GM18870 (cell line): ENCODE measurements around the gene PPP1R13B.

Experiments used
- ATAC-seq: cut with Tn5 transposase; IDR thresholded peaks from one replicate; pipeline ENCODE4 v1.9.1; 2021; ENCODE audit warnings: moderate library complexity; ENCODE audit not compliant: unreplicated experiment

PPP1R13B gene

DNA sequence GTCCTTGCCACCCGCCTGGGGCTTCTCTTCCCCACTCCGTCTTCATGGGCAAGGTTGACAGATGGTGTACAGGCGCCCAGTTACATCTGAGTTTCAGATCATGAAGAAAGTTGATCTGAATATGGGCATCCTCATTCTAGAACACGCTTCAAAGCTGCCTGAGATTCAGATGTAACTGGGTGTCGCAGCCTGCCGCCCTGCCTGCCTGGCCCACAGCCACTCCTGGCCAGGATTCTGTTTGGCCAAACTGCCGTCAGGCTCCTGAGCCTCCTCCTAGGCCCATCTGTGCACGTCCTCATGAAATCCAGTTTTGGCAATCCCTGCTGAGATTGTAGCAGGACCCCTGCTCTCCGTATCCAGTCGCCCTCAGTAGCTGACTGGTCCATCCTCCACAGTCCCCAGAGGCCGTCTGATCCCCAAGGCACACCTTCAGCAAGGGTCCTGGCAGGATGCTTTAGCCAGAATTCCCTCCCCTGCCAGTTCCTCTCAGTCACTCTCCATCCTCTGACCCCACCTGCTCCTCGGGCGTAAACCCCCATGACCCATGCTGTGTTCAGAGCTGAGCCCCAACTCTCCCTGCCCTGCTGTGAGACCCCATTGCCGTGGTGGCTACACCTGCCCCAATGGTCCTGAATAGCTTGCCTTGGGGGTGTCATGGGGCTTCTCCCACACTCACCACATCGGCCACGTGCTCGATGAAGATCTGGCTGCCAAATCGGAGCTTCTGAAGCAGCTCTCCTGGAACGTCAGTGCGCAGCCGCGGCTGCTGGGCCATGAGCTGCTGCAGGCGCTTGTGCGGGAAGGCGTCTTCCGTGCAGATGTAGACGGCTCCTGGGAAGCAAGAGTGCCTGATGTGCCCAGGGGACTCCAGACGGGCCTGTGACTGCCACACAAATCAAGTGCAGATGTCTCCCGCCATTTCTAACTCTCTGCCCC lies 144.6 kb downstream of the PPP1R13B start:
- ATAC-seq: no peak

DNA sequence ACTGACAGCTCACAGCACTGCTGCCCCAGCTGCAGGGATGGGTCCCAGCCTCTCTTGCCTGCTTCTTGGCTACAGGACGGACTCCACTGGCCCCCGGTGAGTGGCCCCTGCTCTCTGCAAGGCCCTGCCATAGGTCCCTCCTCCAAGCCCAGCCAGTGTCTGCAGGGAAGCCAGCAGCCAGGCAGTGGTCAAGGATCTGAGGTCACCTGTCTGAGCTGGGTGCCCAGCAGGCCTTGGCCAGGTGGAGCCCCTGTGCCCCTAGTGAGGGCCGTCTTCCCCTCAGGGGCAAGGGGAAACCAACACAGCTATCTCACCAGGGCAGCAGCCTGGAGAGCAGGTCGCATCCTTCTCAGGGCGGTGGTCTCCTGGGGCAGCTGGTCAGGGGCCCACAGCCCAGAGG lies 145.3 kb downstream of the PPP1R13B start:
- no peak for ATAC-seq

- no peak for ATAC-seq
These were observed 146.5 kb downstream of the PPP1R13B start for GRCh38 chr14:103700753-103701490.

DNA sequence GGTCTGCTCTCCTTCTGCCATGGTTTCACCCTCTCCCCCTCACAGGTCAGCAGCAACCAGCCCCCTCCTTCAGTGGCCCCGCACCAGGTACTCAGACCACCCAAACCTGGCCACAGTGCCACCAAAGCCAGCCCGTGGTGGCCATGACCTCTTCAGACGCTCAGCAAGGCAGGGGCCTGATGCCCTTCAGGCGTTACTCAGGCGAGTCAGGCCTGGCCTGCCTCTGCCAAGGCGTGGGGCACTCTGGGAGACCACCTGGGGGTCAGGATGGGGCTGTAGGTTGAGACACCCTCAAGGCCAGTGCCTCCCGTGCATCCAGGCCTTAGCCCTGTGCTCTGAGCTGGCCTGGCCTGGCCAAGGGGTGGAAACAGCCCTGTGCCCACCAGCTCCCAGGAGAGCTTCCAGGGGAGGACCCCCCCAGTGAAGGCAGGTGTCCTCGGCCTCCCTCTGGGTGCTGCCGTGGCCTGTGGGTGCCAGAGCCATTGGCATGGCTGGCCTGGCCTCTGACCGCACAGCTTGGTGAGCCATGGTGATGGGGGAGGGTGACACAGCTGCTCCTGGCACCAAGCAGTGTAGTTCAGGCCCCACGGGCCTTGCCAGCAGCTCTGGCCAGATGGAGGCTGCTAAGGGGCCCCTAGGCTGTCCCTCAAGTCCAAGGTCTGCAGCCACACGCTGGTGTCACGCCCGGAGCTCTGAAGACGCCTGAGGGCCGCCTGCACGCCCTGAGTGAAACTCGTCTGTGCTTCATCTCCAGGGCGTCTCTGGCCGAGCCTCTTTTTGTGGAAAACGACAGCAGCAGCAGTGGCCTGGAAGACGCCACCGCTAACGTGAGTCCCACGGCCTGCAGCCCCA lies 147.2 kb downstream of the PPP1R13B start:
- ATAC-seq: no peak

GRCh38 chr14:103699261-103699661 lies 148.1 kb downstream of the PPP1R13B start:
- no peak for ATAC-seq

DNA sequence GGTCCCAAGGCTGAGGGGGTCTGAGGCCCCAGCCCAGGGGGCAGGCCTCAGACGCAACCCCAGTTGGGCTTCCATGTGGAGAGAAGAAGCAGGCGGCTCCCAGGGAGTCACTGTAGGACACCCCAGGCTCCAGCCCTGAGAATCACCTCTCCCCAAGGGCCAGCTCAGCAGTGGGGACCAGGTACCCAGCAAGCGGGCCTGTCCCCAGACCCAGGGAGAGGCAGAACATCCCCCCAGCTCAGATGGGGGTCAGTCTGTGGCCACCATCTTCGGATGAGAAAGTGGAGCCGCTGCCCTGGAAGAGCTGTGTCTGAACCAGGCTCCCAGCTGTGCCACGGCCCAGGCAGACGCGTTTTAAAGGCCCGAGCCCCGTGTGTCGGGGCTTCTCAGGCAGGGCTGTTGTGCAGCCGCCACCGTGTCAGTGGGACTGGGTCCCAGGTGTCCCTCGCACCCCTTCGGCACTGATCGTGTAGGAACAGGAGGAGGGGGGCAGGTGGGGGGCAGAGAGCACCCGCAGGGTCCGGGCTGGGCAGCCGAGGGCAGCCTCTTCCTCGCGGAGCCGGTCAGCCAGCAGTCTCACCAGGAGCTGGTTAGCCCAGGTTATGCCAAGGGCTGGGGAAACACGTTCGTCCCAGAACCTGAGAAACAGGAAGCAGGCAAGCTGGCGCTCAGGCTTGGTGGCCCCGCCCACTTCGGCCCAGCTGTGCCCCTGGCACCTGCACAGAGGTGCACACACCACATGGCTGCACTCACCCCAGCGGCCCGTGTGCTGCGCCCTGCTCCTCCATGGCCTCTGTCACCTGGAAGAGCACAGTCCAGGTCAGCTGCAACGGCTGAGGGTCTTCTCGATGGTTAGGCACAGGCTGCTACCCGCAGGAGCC lies 148.8 kb downstream of the PPP1R13B start:
- no peak for ATAC-seq

DNA sequence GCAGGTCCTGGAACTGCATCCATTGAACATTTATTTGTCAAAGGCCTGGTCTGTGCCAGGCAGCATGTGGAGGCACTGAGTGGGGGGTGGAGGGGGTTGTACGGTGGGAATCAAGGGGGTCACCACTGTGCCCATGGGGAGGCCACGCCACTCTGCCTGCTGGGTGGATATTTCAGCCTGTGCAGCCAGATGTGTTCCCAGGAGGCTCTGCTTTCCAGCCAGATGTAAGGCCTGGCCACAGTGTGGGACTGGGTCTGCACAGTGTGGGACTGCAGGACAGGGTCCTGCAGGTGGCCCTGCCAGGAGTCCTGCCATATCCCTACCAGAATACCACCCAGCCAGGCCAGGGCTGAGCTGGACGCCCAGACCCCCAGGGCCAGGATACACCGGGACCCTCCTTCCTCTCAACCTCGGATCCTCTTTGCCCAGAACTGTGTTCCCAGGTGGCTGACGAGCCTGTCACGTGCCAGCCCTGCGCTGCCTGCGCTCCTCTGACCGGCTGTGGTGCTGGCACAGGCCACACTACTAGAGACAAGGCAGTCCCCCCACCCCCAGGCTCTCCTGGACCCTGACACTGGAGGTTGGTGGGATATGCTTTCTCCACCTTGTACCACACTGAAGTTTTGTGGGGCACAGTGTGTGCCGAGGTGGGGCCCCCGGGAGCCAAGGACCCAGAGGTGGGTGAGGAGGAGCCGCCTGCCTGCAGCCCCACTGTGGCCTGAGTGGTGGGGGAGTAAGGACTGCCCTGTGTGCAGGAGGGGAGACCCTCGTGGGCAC lies 149.6 kb downstream of the PPP1R13B start:
- ATAC-seq: no peak

- ATAC-seq: no peak
These were observed 150.2 kb downstream of the PPP1R13B start for GRCh38 chr14:103697206-103697602.

GRCh38 chr14:103696466-103697071 lies 150.8 kb downstream of the PPP1R13B start:
- ATAC-seq: no peak

- ATAC-seq: no peak
These were observed 151.3 kb downstream of the PPP1R13B start for GRCh38 chr14:103696070-103696402.

DNA sequence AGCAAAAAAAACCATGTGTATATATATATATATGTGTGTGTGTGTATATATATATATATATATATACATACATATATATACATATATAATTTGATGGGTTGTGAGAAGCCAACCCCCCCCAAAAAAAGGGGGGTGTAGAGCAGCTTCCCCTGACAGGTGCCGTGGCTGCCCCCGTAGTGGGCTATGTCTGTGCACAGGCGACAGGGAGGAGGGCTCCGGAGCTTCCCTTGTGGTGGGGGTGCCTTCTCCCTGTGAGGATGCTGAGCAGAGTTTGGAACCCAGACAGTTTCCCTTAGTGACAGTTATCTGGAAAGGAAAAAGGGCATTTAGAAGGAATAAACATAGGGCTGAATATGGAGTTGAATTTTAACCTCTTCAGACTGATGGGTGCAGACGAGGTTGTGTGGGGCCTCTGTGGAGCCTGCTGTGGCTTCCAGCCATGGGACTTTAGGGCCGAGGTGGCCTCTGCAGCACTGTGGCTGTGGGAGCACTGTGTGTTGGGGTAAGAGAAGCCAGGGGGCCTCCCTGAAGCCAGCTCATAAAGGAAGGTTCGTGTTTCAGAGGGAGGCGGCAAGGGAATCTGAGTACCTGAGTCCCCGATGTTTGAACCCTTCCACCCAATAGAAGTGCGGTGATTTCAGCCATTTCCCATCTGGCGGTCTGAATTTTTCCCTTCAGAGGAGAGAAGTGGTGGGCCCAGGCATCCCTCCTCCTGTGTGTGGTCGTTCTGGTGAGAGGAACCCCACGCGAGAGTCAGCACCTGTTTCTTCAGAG lies 151.9 kb downstream of the PPP1R13B start:
- ATAC-seq: no peak

GRCh38 chr14:103694572-103695026 lies 152.8 kb downstream of the PPP1R13B start:
- no peak for ATAC-seq

DNA sequence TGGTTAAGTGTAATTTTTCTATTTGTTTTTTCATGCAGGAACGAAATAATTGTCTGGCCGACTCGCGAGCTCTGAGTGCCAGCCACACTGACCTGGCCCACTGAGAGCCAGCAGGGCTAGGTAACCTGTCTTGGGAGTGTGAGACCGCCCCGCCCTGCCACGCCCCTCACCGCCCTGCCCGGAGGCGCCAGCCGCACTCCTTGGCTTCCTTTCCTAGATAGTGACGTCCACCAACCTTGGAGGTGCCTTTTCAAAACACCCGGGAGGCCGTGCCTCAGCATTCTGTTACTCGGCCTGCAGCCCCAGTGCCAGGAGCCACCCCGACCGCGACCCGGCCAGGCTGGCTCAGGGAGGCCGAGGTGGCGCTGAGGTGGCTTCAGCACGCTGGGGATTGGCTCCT lies 153.9 kb downstream of the PPP1R13B start:
- ATAC-seq: no peak

- ATAC-seq: no peak
These were observed 154.5 kb downstream of the PPP1R13B start for GRCh38 chr14:103692871-103693270.

DNA sequence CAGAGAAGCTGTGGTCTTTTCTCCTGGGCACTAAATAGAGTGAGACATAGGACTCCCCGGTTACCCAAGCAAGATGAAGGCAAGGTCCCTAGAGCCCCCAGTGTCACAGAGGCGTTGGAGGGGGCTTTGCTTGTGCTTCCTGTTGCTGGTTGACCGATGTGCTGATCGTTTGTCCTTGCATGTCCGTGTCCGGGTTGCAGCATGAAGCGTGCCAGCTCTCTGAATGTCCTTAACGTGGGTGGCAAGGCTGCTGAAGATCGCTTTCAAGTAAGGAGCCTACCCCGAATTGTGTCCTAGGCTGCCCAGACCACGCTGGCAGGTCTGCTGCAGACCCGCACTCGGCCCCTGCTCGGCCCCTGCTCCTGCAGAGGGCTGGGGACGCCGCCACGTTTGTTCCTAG lies 155.2 kb downstream of the PPP1R13B start:
- ATAC-seq: peak; percentile 5

DNA sequence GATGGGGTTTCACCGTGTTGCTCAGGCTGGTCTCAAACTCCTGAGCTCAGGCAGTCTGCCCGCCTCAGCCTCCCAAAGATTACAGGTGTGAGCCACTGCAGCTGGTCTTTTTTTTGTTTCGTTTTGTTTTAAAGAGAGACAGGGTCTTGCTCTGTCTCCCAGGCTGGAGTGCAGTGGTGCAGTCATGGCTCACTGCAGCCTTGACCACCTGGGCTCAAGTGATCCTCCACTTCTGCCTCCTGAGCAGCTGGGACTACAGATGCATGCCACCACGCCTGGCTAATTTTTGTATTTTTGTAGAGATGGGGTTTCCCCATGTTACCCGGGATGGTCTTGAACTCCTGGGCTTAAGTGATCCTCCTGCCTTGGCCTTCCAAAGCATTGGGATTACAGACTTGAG lies 155.7 kb downstream of the PPP1R13B start:
- ATAC-seq: peak; percentile 66

DNA sequence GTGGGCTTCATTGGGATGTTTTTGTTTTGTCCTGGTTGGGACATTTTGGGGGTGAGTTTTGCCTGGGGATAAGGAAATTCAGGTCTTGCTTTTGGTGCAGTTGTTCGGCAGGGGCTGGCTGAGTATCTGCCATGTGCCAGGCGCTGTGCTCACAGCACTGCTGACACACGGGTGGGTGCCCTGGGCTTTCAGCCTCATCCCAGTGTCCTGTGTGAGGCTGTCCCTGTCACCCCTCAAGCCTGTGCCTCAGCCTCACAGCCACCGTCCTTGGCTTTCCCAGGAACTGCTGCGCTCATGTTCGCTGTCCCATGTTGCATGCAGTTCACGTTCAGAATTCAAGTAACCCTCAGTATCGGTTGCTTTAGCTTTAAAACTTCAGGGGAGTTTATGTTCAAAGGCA lies 157.0 kb downstream of the PPP1R13B start:
- ATAC-seq: no peak
